PFSK-1 (cell line): ENCODE data around the gene TNNI3K.

ENCODE experiments used
- POLR2AphosphoS5 ChIP-seq: IDR thresholded peaks from 2 replicates; pipeline ENCODE4 v1.6.1; 2012; ENCODE audit warnings: low read depth, mild to moderate bottlenecking, control low read depth, low read length, moderate library complexity
- SIN3A ChIP-seq: IDR thresholded peaks from 2 replicates; pipeline ENCODE4 v1.6.1; 2012; ENCODE audit warnings: mild to moderate bottlenecking, low read length, moderate library complexity, borderline replicate concordance; ENCODE audit not compliant: insufficient read depth
- TAF1 ChIP-seq: IDR thresholded peaks from 2 replicates; pipeline ENCODE4 v1.6.1; 2012; ENCODE audit warnings: low read length, control low read depth, borderline replicate concordance; ENCODE audit not compliant: insufficient read depth

DNA sequence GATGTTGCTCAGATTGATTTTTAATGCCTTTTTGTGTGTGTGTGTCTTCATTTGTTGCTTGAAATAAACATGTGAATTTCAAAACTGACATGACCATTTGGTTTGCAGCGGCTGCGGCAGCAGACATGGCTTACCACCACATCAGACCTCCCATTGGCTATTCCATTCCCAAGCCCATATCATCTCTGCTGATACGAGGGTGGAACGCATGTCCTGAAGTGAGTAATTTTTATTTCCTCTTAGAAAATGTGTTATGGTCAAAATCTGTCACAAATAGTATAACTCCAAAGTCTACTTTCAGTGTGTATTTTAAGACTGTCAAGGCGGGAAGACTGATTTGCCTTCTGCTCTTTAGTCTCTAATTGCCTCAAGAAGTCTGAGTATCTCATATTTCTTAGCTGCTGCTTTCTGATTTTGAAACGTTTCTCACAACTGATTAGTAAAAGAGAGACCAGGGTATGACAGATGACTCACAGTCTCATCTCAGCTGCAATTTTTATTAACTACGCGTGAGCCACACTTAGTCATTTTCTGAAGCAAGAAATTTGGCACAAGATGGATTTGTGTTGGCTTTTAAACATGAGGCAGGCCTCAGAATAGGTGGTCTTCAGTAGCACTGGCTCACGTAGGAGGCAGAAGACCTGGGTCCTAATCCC lies 228.3 kb downstream of the TNNI3K start:
- TF ChIP-seq SIN3A (no peak), POLR2AphosphoS5 (no peak), TAF1 (no peak)
